WTC11 (cell line): ENCODE data around the gene TANC1.

Experiments used
- AFF4 ChIP-seq: sonication (generic); formaldehyde crosslinking; IDR thresholded peaks from 2 replicates; pipeline ENCODE4 v1.8.1; 2023; ENCODE audit warnings: mild to moderate bottlenecking, missing genetic modification reagents, borderline replicate concordance
- ATF6 ChIP-seq: sonication (generic); formaldehyde crosslinking; IDR thresholded peaks from 2 replicates; pipeline ENCODE4 v1.8.1; 2023; ENCODE audit warnings: mild to moderate bottlenecking, missing genetic modification reagents
- CREB1 ChIP-seq: sonication (generic); formaldehyde crosslinking; IDR thresholded peaks from 2 replicates; pipeline ENCODE4 v1.8.0; 2023; ENCODE audit warnings: mild to moderate bottlenecking, missing genetic modification reagents
- CTCF ChIP-seq: fragments of 200-600 bp; IDR thresholded peaks from 2 replicates; pipeline ENCODE4 v1.8.0; 2022; ENCODE audit warnings: antibody characterized with exemption
- ELF4 ChIP-seq: sonication (generic); formaldehyde crosslinking; IDR thresholded peaks from 2 replicates; pipeline ENCODE4 v1.8.1; 2022; ENCODE audit warnings: low read depth, mild to moderate bottlenecking, moderate library complexity, missing genetic modification reagents
- ESRRA ChIP-seq: sonication (generic); formaldehyde crosslinking; IDR thresholded peaks from 2 replicates; pipeline ENCODE4 v1.8.1; 2022; ENCODE audit warnings: mild to moderate bottlenecking, missing genetic modification reagents, borderline replicate concordance
- ETV6 ChIP-seq: sonication (generic); formaldehyde crosslinking; IDR thresholded peaks from 2 replicates; pipeline ENCODE4 v1.8.1; 2022; ENCODE audit warnings: mild to moderate bottlenecking, missing genetic modification reagents
- FOXP4 ChIP-seq: sonication (generic); formaldehyde crosslinking; IDR thresholded peaks from 2 replicates; pipeline ENCODE4 v1.8.0; 2022; ENCODE audit warnings: mild to moderate bottlenecking, missing genetic modification reagents
- MAX ChIP-seq: sonication (generic); formaldehyde crosslinking; IDR thresholded peaks from 2 replicates; pipeline ENCODE4 v1.8.0; 2022; ENCODE audit warnings: mild to moderate bottlenecking, missing genetic modification reagents
- NR1H2 ChIP-seq: sonication (generic); formaldehyde crosslinking; IDR thresholded peaks from 2 replicates; pipeline ENCODE4 v1.9.0; 2021; ENCODE audit warnings: mild to moderate bottlenecking, moderate library complexity, missing genetic modification reagents
- TCF7 ChIP-seq: sonication (generic); formaldehyde crosslinking; IDR thresholded peaks from 2 replicates; pipeline ENCODE4 v1.8.0; 2022; ENCODE audit warnings: mild to moderate bottlenecking, low read depth, missing genetic modification reagents, moderate library complexity
- USF1 ChIP-seq: sonication (generic); formaldehyde crosslinking; IDR thresholded peaks from 2 replicates; pipeline ENCODE4 v1.8.0; 2022; ENCODE audit warnings: mild to moderate bottlenecking, missing genetic modification reagents
- USF2 ChIP-seq: sonication (generic); formaldehyde crosslinking; IDR thresholded peaks from 2 replicates; pipeline ENCODE4 v1.8.1; 2023; ENCODE audit warnings: mild to moderate bottlenecking, missing genetic modification reagents, moderate library complexity

GRCh38 chr2:158955842-158956365 lies 12.5 kb upstream of the TANC1 start:
- no peak for TF ChIP-seq CTCF
- no peak for TF ChIP-seq ATF6 (CRISPR knock-in tag)
- TF ChIP-seq ELF4 (CRISPR knock-in tag) = no peak
- TF ChIP-seq FOXP4 = no peak
- no peak for TF ChIP-seq MAX (CRISPR knock-in tag)
- TF ChIP-seq USF2 = no peak
- no peak for TF ChIP-seq ESRRA (CRISPR knock-in tag)
- TF ChIP-seq USF1 = no peak
- TF ChIP-seq ETV6 (CRISPR knock-in tag) = no peak
- no peak for TF ChIP-seq TCF7
- TF ChIP-seq NR1H2 = no peak
- TF ChIP-seq CREB1 (CRISPR knock-in tag) = no peak
- TF ChIP-seq AFF4 (CRISPR knock-in tag) = no peak
